GM18873 (cell line): ENCODE data around the gene CD300A.
"Not testable (repeated sequence)": the region's sequence is repeated elsewhere in the genome, so short reads cannot be mapped to it uniquely, and the experiment has no call there.

Source experiments
- ATAC-seq: cut with Tn5 transposase; IDR thresholded peaks from one replicate; pipeline ENCODE4 v1.9.1; 2021; ENCODE audit warnings: mild to moderate bottlenecking, moderate library complexity, moderate number of reproducible peaks; ENCODE audit not compliant: unreplicated experiment, low FRiP score

CD300A gene

GRCh38 chr17:74475189-74475588 is 8.8 kb downstream of the CD300A start:
- ATAC-seq: no peak

- ATAC-seq: no peak
These were observed 11.0 kb downstream of the CD300A start for GRCh38 chr17:74477411-74477810.

GRCh38 chr17:74478420-74479100 is 12.1 kb downstream of the CD300A start:
- no peak for ATAC-seq

- ATAC-seq: no peak
These were observed 13.9 kb downstream of the CD300A start for GRCh38 chr17:74480290-74480689.

- ATAC-seq: no peak
These were observed 15.2 kb downstream of the CD300A start for GRCh38 chr17:74481621-74482020.

- ATAC-seq: no peak
These were observed 17.6 kb downstream of the CD300A start for GRCh38 chr17:74484066-74484465.

- no peak for ATAC-seq
These were observed 18.7 kb downstream of the CD300A start for GRCh38 chr17:74485022-74485743.

GRCh38 chr17:74485841-74486240 is 19.4 kb downstream of the CD300A start:
- ATAC-seq: no peak

GRCh38 chr17:74488276-74488675 is 21.8 kb downstream of the CD300A start:
- not testable (repeated sequence) for ATAC-seq

GRCh38 chr17:74490716-74491115 is 24.3 kb downstream of the CD300A start:
- no peak for ATAC-seq

- no peak for ATAC-seq
These were observed 25.2 kb downstream of the CD300A start for GRCh38 chr17:74491626-74492025.

GRCh38 chr17:74493331-74493833 is 26.9 kb downstream of the CD300A start:
- ATAC-seq: no peak

GRCh38 chr17:74497471-74497870 is 31.0 kb downstream of the CD300A start:
- no peak for ATAC-seq

GRCh38 chr17:74499992-74500391 is 33.6 kb downstream of the CD300A start:
- no peak for ATAC-seq

- ATAC-seq: no peak
These were observed 36.4 kb downstream of the CD300A start for GRCh38 chr17:74502861-74503260.

- ATAC-seq: not testable (repeated sequence)
These were observed 37.5 kb downstream of the CD300A start for GRCh38 chr17:74503949-74504348.

- ATAC-seq: no peak
These were observed 41.7 kb downstream of the CD300A start for GRCh38 chr17:74508156-74508555.

- no peak for ATAC-seq
These were observed 45.6 kb downstream of the CD300A start for GRCh38 chr17:74512036-74512435.

GRCh38 chr17:74512624-74513091 is 46.2 kb downstream of the CD300A start:
- no peak for ATAC-seq

GRCh38 chr17:74513987-74514631 is 47.7 kb downstream of the CD300A start:
- no peak for ATAC-seq

- no peak for ATAC-seq
These were observed 48.3 kb downstream of the CD300A start for GRCh38 chr17:74514632-74515334.
